ENCODE results near the gene TRPV5.

TRPV5 gene

DNA sequence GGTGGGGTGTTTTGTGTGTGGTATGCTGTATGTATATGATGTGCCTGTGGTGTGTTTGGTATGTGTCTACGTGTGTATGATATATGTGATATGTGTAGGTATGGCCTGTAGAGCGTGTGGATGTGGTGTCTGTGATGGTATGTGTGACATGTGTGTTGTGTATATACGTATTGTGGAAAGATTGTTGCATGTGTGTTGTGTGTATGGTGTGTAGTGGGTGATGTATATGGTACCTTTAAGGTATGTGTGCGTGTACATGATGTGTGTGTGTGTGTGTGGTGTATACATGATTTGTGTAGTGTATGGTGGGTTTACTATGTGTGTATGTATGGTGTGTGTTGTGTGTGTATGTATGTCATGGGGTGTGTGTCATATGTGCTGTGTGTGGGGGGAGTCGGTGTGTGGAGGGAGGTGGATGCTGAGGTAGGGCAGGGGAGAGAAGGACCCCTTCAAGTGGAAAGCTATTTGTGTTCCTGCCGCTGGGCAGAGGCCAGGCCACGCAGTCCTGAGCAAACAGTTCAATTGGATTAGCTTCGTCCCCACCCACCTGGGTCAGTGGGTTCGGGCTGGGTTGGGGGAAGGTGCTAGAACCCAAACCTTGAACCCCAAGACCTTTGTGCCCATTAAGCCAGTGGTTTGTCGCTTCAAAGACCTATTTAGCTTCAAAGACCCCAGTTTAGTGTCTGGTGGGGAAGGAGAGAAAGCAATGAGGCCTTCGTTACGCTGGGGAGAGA, 46.1 kb downstream of the TRPV5 start:
- no peak for DNase-seq (ENCODE audit: low read depth in 3 of 3, low spot score in 1 of 3)

DNA sequence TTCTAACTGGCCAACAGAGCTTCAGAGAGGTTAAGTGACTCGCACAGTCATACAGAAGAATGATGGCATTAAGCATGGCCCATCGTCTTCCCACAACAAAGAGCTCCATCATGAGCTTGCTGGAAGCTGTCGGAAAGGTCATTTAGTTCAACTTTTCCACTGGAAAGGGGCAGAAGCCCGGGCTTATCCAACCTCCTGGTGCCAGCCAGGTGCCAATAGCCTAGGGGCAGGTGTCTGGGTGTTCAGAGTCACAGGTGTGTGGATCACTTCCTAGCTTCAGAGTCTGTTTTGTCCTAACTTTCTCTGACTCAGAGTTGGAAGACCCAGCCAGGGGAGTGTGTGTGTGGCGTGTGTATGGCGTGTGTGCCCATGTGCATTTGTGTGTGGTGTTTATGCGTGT, 46.7 kb downstream of the TRPV5 start:
- DNase-seq (ENCODE audit: low read depth in 3 of 3, low spot score in 1 of 3) = no peak

DNA sequence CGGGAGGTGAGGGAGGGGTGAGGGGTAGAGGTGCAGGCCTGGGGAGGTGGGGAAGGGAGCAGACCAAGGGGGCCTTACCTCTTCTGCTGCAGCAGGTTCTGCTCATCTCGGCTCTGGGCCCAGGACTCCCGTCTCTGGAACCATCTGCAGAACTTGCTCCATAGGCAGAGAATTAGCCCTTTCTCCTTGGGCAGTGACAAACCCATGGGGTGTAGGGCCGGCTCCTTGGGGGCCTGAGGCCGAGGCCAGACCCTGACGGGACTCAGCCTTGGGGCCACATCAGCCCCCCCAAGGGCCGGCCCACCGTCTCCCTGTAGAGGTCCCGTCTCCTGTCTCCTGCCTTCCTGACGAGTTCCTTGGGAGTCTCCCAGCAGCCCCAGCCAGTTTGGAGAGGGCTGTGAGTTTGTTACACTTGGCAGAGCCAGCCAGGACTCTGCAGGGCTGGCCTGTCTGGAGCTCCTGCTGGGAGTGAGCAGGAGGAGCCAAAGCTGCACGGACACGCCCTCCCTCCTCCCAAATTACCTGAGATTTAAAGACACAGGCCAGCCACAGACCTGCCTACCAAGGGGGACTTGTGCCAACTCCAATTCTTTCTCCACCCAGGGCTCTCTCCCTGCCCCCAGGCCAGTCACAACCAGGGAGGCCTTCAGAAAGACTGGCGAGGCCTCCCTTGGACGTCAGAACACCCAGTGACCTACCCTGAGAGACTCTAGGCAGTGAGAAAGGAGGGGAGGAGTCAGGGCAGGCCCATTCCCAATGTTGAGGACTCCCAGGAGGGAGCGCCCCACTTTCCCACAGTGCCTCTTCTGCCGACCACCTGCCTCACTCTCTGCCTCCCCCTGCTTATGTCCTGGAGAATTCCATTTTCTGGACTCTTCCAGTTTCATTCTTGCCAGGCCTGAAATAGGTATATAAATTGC, 48.0 kb downstream of the TRPV5 start, which contains the start of gene TRPV6:
Gene TRPV6, minus strand, starts transcription at position 435 of the 920 bp plus-strand sequence.
- no peak for DNase-seq (ENCODE audit: low read depth in 3 of 3, low spot score in 1 of 3)

- DNase-seq (ENCODE audit: low read depth in 3 of 3, low spot score in 1 of 3) = no peak
Measured at GRCh38 chr7:142884286-142884640, 49.3 kb downstream of the TRPV5 start.

DNA sequence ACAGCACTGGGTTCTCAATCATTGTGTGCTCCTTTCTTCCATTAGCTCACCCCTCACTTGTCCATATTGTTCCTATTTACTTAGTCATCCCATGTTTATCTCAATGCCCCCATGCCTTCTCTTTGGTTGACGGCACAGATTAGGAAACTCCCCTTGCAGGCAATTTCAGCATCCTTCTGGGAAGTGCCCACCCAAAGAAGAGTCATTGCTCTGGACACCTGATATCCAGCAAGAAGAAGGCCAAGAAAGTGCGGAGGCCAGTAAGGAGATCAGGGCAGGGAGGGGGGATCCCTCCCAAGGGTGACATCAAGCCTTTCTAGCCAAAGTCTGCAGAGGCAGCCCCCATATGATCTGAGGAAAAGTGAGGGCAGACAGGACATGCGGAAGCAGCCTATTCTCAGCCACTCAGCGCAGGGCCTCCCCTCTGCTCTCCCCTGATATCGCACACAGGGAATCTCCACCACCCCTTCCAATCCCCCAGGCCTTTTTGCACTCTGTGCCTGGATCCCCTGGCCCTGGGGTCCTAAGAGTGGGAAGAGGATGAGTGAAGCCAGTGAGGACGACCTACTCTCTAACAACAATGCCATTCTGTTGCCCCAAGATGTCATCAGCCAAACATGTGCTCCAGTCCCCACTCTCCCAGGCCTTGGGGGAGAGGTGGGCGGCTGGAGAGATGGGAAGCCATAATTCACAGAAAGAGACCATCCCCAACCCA, 49.8 kb downstream of the TRPV5 start:
- no peak for DNase-seq (ENCODE audit: low read depth in 3 of 3, low spot score in 1 of 3)

- DNase-seq (ENCODE audit: low read depth in 3 of 3, low spot score in 1 of 3) = no peak
Measured at GRCh38 chr7:142883145-142883544, 50.4 kb downstream of the TRPV5 start.

DNA sequence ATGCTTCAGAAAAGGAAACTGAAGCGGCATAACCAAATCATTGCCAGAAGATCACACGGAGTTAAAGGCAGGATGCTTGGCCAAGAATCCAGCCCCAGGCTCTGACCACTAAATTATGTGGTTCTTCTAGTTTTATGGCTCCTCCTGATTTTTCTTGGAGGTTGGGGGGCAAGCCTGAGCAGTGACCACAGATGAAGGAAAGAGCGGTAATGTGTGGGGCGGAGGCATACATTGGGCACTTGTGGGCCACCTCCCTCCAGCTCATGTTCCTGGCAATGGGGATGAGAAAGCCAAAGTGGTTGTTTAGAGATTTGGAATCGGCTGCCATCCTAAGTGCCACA, 51.2 kb downstream of the TRPV5 start:
- no peak for DNase-seq (ENCODE audit: low read depth in 3 of 3, low spot score in 1 of 3)

DNA sequence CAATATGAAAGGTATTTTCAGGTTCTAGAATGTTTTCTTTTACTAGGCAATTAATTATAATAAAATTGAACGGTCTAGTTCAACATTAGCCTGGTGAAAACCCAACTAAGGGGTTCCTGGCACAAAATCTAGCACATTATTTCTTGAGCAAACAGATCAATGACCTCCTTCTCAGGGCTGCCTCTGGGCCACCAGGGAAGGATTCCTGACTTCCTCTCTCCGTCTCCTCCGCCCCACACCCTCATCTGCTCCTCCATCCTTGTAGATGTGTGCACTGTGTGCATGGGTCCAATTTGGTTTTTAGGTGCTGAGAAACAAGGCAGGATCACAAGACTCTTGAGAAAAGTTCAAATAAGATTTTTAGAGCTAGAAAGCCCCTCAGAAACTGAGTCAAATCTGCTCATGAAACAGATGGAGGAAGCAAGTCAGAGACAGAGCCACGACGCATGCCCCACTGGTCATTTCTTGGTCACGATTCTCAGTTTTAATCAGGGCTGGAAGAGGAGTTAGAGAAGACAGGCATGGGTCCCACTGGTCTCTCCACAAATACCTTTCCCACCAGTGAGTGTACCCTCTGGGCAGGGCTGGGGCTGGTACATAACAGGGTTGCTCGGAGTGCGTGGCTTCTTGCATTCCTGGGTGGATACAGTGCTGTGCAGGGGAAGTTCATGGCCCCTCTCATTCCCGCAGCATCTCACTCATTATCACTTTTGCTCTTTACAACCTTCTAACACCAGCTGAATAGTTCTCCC, 51.8 kb downstream of the TRPV5 start:
- no peak for DNase-seq (ENCODE audit: low read depth in 3 of 3, low spot score in 1 of 3)

DNA sequence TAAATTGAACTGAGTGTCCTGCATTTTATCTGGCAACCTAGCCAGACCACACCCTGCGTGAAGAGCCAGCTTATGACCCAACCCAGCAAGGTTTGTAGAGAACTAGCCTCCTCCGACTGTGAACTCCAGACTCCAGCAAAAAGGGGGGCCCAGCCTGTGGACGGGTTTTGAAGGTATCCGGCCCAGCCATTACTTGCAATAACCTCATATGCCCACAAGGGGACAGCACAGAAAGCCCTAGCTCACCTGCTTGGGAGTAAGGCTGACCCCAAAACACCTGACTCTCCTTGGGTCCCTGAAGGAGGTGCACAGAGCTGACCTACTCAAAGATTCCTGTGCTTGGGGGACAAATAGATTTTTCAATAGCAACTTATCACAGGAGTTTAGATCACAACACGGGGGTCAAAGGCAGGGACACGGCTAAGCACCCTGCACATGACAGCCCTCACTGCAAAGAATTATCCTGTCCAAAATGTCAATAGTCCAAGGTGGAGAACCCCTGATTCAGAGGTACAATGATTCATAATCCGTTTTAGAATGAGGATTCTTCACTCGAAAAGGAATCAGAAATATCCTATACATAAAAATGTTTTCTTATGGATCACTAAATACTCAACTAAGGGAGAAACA, 52.6 kb downstream of the TRPV5 start:
- no peak for DNase-seq (ENCODE audit: low read depth in 3 of 3, low spot score in 1 of 3)

DNA sequence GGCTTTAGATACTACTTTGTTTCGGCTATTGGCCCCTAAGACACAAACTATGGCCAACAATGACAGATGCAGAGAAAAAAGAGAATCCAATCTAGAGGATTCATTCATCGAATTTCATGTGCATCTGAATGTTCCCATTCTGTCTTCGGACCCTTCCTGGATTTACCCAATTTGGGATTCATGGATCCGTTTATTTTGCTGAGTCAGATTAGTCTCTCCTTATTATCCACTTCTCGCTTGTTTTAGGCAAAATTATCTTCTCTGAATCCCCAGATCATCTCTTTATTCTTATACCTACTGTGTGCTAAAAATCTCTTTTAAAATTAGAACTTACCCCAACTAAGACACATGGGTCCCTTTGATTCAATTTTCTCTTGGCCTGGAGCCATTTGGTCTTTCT, 54.5 kb downstream of the TRPV5 start:
- DNase-seq (ENCODE audit: low read depth in 3 of 3, low spot score in 1 of 3) = no peak

DNA sequence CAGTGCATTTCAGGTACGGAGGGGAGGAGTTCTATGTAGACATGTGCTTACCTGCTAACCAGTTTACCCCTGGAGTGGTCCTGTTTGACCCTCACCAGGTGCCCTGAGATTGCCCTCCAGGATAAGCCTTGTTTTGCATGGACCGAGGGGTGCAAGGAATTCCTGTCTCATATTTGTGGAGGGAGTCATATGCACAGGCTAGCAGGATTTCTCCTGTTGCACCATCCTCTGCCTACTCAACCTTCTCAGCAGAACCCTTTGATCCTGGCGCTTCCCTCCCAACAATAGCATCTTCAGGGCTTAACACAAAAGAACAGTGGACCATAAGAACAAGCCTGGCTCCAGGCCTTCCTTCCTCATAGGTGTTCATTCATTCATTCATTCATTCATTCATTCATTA, 55.2 kb downstream of the TRPV5 start:
- DNase-seq (ENCODE audit: low read depth in 3 of 3, low spot score in 1 of 3) = no peak

DNA sequence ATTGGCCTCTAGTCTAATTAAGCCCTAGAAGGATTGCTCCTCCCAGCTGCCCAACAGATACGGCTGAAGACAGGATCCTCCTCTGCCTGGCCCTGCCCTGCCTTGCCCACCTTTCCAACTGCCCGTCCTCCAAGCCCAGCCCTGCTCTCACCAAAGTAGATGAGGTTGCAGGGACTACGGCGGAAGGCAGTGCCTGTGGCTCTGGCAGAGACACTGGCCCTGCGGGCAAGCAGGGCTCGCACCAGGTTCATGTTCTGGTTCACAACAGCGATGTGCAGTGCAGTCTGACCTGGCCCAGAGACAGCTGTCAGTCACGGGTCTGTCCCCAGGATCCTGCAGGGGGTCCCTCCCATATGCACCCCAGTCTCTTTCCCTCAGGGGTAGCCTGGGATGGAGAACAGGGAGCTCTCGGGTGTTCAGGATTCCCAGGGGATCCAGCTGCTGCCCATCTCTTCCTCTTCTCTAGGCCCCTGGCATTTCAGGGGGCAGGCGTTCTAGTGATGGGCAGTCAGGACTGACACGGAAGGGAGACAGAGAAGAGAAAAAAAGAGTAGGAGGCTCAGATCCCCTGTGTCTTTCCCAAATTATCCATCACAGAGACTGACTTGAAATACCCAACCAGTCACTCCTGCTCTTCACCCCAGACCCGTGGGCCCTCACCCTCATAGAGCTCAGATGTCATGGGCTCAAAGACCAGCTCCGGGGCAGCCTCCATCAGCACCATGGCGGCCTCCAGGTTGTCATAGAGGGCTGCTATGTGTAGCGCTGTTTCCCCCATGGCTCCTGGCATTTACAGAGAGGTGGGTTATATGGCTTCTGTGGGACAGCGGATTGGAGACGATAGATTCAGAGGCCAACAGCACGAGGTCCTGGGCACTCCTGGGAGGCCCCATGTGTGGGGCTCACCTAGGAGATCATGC, 56.3 kb downstream of the TRPV5 start:
- DNase-seq (ENCODE audit: low read depth in 3 of 3, low spot score in 1 of 3) = no peak

GRCh38 chr7:142876236-142876960, 57.1 kb downstream of the TRPV5 start:
- DNase-seq (ENCODE audit: low read depth in 3 of 3, low spot score in 1 of 3) = no peak

- no peak for DNase-seq (ENCODE audit: low read depth in 3 of 3, low spot score in 1 of 3)
Measured at GRCh38 chr7:142875456-142875855, 58.1 kb downstream of the TRPV5 start.

- DNase-seq (ENCODE audit: low read depth in 3 of 3, low spot score in 1 of 3) = no peak
Measured at GRCh38 chr7:142874837-142875236, 58.7 kb downstream of the TRPV5 start.

DNA sequence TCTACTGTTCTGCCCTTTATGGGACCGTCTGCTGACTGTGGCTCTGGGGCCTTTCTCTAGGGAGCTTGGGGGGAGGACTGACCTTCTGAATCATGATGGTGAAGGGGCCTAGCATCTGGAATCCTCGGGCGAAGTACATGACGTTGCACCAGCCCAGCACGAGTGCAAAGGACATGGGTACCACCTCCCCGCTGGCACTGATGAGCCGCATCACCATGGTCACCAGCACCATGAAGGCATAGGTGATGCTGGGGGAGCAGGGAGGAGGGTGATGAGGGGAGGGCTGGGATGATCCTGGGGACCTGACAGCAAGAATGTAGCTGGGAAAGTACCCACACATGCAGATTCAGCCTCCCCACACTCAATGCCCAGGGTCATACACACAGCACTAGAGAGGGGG, 59.1 kb downstream of the TRPV5 start:
- DNase-seq (ENCODE audit: low read depth in 3 of 3, low spot score in 1 of 3) = no peak

DNA sequence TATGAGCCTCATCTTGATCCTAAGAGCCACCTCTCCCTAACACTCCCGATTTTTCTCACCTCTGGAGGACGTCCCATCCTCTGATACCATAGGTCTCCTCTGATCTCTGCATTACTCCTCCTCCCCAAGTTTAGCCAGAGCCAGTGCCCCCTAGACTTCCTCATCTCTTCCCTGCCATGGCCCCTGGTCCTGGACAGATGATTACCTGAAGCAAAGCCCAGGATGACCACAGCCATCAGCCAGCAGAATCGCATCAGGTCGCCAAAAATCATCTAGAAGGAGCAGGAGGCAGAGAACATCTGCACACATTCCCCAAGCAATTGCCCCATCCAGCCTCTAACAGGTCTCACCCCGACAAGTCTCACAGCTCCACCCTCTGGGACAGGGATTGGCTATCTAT, 59.7 kb downstream of the TRPV5 start:
- DNase-seq (ENCODE audit: low read depth in 3 of 3, low spot score in 1 of 3) = no peak

- no peak for DNase-seq (ENCODE audit: low read depth in 3 of 3, low spot score in 1 of 3)
Measured at GRCh38 chr7:142873281-142873784, 60.2 kb downstream of the TRPV5 start.
